NCI-H2171 treated with DMSO at 0.1 percent for 48 hours (cell line): Measurements from ENCODE around the gene RCAN2.
"Not testable (repeated sequence)": the region's sequence is repeated elsewhere in the genome, so short reads cannot be mapped to it uniquely, and the experiment has no call there.

Experiments
- DNase-seq: peaks from one replicate; lab custom pipeline; 2025; lab: John Stamatoyannopoulos, UW

RCAN2 gene

DNA sequence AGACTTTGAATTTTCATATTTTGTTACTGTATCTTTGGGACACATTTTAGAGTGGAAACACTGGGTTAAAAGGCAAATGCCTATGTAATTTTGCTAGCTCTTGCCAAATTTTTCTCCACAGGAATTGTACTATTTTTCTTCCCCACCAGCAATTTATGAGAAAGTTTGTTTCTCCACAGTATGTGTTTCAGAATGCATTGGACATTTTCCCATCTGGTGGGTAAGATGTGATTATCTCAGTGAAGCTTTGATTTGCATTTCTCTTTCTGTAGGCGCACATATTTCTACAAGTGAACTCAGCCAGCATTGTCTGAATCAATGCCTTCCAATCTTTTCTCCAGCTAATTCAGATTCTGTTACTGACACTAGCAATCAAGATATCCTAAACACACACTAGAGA is 157.8 kb downstream of the RCAN2 start:
- no peak for DNase-seq

GRCh38 chr6:46332448-46332847 is 158.8 kb downstream of the RCAN2 start:
- not testable (repeated sequence) for DNase-seq

GRCh38 chr6:46331461-46331860 is 159.8 kb downstream of the RCAN2 start:
- no peak for DNase-seq

GRCh38 chr6:46329568-46329967 is 161.7 kb downstream of the RCAN2 start:
- DNase-seq = no peak

DNA sequence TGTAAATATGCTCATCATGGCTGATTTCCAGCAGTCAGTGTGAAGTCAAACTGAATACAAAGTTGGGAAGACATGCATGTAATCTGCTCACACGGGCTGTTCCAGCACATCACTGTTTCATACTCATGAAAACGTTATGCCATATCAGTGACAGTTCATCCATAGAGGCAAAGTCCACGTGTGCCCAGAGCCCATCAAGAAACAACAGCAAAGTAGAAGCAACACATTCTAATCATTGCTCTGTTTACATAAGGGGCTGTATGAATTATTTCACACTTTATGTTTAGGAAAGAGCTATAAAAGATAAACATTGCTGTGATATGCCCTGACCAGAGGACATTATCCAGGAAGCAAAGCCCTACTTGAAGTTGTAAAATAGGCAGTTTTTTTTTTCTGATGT is 163.5 kb downstream of the RCAN2 start:
- no peak for DNase-seq

DNA sequence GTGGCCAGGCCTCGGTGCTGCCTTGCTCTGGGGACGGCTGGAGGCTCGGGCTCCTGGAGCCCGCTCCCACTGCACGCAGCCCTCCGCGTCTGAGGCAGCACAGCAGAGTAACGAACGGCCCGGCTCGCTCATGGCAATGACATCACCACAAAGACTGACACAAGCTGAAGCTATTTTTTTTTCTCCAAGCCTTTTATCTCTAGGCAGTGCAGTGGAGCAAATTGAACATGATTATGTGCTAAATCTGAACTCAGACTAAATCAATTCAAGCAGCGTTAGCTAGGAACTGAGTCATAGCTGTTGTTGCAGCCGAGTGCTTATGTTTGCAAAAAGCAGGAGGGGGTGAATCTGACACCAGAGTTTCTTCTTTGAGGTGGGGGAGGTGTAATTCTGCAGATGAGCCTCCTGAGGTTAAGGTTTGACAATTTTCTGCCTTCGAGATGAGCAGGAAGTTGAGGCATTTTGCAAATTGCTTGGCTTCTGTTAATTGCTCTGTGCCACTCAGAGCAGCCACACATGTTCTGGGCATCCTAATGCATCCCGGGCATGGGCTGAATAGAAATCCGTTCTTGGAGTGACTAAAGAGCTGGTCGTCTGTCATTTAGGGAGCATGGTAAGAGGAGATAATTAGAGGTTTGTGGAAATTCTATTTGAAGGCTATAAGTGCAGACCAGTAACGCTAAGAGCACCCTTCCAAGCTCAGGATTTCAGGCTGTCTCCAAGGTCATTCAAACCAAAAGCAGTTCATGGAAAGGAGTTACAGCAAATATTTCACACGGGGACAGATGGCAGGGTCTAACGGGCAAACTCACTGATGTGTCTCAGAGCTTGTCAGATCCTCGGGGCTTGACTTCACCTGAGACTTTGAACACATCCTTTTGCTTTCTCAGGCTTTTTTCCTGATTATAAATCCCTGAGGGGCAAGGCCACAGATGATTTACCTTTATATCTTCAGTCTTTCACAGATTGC is 165.4 kb downstream of the RCAN2 start:
- DNase-seq = peak; percentile 6

DNA sequence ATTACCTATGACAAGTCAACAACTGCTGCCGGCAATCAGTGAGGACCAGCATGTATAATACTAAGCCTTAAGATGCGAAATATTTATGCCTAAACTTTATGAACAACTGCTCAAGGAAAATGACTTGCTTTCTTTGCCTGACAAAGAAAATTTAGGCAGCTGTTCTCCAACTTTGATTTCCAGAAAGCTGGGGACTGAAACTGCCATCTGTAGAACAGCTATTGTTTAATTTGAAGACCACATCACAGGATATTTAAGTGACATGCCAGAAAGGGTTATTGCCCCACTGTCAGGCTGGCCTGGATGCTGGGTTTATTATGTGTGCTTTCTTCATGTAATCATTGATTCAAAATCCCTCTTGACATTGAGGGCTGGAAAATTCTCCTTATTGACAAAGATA is 166.5 kb downstream of the RCAN2 start:
- DNase-seq = no peak

GRCh38 chr6:46323966-46324622 is 167.2 kb downstream of the RCAN2 start:
- DNase-seq = no peak

- no peak for DNase-seq
These were observed 167.8 kb downstream of the RCAN2 start for GRCh38 chr6:46323312-46323965.

GRCh38 chr6:46320505-46320904 is 170.7 kb downstream of the RCAN2 start:
- DNase-seq = no peak

- no peak for DNase-seq
These were observed 175.7 kb downstream of the RCAN2 start for GRCh38 chr6:46315589-46315988.

GRCh38 chr6:46312654-46313053 is 178.6 kb downstream of the RCAN2 start:
- no peak for DNase-seq

GRCh38 chr6:46310196-46310595 is 181.1 kb downstream of the RCAN2 start:
- DNase-seq = no peak

- DNase-seq = no peak
These were observed 184.8 kb downstream of the RCAN2 start for GRCh38 chr6:46306431-46306830.

DNA sequence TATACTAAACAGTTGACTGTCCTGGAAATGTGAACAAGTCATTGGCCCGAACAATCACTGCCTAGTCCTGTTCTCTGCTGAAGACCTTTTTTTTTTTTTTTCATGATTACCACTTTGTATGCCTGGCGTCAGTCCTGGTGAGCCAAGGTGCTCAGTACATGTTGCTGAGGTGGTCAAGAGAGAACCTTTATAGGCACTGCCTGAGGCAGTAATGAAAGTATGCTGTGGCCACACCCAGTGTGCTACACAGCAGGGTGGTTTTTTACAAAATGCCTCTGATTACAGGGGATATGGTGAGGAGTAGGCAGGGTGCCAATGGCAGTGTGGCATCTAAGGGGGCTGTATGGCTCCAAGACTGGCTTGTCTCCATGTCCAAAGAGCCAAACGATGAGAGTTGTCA is 185.4 kb downstream of the RCAN2 start:
- DNase-seq = no peak

DNA sequence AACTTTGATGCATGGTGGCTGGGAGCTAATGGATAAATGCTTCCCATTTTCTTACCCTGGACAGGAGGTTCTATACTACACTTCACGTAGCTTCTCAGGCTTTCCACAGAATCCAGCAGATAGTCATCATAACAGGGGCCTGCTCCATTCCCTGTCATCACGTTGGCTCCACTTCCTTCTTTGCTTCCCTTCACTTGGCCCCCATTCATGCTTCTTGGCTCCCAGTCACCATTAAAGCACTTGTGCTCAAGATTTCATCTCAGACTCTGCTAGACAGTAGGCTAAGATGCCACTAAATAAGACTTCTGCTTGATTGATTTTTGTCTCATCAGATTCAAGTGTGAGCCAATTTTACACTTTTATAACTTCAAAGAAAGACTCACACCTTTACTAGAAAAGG is 186.0 kb downstream of the RCAN2 start:
- no peak for DNase-seq

GRCh38 chr6:46302816-46303215 is 188.4 kb downstream of the RCAN2 start:
- DNase-seq = no peak

DNA sequence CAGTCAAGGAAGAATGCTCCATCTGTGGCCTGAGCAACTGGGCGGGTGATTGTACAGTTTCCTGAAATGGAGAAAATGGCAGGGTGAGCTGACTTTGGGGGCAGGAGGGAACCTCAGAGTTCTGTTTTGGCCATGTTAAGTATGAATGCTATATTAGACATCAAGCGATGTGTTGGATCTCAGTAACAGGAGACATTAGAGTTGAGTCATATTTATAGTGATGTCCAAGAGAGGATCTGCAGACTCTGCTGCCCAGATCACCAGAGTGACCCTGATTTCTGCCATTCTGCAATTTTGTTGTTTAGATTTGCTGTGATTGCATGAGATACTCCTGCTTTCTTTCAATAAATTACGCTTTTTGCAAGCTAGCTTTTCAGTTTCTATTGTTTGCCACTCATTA is 189.1 kb downstream of the RCAN2 start:
- DNase-seq = no peak

DNA sequence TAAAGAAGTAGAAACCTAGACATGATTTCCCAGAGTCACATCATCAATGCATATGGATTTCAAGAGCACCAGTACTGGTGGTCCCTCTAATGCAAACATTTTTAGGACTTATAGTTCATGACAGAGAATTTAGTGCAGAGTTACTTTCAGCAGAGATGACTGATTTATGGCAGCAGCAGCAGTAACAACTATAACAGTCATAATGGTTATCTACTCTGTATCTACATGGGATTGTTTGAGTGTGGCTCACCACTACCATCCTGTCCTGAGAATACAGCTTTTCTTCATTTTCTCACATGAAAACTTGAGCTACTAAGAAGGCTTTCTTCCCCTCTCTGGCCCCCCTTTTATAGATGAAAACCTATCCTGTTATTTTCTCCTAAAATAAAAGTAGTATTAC is 192.0 kb downstream of the RCAN2 start:
- no peak for DNase-seq

DNA sequence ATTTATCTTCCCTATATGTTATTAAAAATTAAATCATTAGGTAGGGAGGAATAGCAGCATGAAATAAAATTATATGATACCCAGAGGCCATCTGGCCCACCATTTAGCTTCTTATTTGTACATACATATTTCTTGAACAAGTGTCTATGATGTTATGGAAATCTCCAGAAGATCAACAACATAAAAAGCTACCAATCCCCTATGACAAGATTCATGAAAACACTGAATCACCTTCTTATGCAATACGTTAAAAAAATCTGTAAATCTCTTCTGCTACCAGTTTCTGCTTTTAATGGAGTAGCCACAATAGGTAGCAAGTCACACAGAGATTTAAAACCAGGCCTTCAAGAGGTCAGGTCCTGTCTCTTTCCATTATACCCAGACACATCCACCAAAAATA is 194.7 kb downstream of the RCAN2 start:
- DNase-seq = no peak

- no peak for DNase-seq
These were observed 197.5 kb downstream of the RCAN2 start for GRCh38 chr6:46293641-46294316.

DNA sequence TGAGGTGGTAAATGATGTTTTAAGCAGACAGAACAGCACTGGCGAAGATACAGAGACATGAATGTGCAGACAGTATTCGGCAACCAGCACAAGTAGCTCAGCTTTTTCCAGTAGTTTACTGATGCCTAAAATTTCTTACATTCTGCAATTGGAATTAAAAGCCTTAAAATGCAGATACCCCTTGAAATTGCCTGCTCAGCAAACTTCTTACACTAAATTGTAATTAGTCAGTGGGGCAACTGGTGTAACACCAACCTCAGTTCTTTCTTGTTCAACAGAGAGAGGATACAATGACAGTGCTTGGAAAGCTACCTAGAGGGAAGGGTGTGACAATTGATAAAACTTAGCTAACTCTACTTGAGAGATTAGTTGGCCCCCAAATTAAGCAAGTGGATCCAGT is 199.4 kb downstream of the RCAN2 start:
- no peak for DNase-seq
